HG03520 (cell line): ENCODE data around the gene P2RX7.
"Not testable (repeated sequence)": the region's sequence is repeated elsewhere in the genome, so short reads cannot be mapped to it uniquely, and the experiment has no call there.

Experiments
- ATAC-seq: cut with Tn5 transposase; IDR thresholded peaks from one replicate; pipeline ENCODE4 v1.9.1; 2021; ENCODE audit warnings: mild to moderate bottlenecking, moderate library complexity; ENCODE audit not compliant: unreplicated experiment

Gene P2RX7

DNA sequence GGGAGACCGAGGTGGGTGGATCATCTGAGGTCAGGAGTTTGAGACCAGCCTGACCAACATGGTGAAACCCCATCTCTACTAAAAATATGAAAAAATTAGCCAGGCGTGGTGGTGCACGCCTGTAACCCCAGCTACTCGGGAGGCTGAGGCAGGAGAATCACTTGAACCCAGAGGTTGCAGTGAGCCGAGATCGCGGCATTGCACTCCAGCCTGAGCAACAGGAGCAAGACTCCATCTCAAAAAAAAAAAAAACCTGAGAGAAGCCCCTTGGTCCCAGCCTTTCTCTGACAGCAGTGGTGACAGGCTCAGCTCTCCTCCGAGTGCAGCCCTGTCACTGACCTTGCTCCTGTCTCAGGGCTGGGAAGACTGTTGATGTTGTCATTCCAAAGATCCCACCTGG lies 94.2 kb downstream of the P2RX7 start:
- not testable (repeated sequence) for ATAC-seq

DNA sequence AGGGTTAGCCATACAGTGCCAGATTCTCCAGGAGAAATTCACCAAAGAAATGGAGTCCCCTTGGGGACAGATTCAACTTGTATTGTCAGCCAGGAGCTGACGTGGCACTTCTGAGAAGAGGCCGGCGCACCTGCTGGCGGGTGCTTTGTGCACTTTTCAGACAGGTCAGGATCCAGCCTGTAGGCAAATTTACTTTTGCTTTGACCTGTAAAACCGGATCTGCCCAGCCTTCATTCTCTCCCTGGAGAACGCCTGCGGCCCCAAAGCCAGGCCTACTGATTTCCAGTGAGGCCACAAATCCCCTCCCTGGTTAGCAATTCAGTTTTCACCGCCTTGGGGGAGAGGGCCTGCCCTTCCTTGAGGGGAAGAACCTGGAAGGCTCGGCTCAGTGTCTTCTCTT lies 94.6 kb downstream of the P2RX7 start:
- no peak for ATAC-seq

DNA sequence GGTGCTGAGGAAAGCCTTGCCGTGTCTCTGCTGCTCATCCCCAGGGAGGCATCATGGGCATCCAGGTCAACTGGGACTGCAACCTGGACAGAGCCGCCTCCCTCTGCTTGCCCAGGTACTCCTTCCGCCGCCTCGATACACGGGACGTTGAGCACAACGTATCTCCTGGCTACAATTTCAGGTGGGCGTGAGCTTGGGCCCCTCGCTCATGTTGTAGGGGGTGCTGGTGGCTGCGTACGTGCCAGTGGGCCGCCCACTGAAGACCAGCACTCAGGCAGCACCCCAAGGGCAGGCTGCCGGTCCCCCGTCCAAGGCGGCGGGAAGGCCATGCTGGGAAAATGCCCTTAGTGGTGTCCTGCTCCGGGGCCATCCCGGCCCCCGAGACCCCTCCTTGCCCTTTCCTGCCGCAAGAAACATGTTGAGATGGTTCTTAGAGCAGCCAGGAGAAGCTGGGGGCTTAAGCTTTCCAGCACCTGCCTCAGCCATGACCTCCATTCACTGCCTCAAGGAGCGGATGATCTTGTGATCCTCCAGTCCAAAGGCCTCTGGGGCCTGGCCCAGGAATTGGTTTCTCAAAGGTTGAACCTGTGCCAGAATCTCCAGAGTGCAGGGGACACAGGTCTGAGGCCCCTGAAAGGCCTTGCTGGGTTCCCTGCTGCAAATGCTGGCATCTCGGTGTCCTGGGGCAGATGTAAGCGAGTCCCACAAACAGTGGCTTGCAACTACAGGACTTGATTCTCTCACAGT lies 96.4 kb downstream of the P2RX7 start:
- no peak for ATAC-seq

DNA sequence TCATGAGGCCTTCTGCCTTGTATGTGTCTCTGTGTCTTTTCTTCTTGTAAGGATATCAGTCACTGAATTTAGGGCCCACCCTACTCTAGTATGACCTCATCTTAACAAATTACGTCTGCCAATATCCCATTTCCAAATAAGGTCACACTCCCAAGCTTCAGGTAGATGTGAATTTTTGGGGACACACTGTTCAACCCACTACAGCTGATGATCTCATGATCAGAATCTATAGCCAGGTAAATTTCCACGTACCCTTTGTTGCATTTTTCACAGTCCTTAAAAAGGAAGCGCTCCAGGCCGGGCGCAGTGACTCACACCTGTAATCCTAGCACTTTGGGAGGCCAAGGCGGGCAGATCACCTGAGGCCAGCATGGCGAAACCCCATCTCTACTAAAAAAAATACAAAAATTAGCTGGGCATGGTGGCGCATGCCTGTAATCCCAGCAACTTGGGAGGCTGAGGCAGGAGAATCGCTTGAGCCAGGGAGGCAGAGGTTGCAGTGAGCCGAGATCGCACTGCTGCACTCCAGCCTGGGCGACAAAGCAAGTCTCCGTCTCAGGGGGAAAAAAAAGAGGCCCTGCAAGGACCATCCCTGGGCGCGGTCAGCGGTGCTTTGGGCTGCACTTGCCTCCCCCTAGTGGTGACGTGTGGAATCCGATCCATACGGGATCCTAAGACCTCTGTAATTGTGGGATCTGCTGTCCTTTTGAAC lies 97.3 kb downstream of the P2RX7 start:
- ATAC-seq, result not testable (repeated sequence)

- ATAC-seq, result no peak
Observed at GRCh38 chr12:121230538-121230907, 97.8 kb downstream of the P2RX7 start.

- no peak for ATAC-seq
Observed at GRCh38 chr12:121232163-121232562, 99.5 kb downstream of the P2RX7 start.

DNA sequence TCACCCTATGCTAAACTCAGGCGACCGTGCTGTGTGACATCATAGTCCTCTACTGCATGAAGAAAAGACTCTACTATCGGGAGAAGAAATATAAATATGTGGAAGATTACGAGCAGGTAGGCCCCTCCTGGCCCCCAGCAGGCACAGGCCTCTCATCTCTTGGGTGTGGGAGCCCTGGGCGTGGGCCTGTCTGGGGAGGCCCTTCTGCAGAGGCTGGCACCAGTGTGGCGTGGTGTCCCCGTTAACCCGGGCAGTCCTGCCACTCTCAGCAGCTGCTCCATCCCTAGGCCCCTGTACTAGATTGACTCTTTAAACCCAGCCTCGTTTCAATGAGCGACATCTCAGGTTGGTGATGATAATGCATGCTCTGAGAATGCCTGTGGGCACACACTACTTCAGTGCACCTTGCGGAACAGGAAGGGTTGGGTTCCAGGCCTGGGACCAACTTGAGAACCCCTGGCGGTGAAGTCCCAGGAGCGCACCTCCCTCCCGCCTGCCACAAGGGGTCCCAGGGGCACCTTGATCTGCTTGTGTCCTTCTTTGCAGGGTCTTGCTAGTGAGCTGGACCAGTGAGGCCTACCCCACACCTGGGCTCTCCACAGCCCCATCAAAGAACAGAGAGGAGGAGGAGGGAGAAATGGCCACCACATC lies 100.4 kb downstream of the P2RX7 start:
- ATAC-seq, result no peak

DNA sequence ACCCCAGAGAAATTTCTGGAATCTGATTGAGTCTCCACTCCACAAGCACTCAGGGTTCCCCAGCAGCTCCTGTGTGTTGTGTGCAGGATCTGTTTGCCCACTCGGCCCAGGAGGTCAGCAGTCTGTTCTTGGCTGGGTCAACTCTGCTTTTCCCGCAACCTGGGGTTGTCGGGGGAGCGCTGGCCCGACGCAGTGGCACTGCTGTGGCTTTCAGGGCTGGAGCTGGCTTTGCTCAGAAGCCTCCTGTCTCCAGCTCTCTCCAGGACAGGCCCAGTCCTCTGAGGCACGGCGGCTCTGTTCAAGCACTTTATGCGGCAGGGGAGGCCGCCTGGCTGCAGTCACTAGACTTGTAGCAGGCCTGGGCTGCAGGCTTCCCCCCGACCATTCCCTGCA lies 100.9 kb downstream of the P2RX7 start:
- ATAC-seq, result no peak

GRCh38 chr12:121236776-121237175 lies 104.1 kb downstream of the P2RX7 start:
- no peak for ATAC-seq

- no peak for ATAC-seq
Observed at GRCh38 chr12:121237415-121237814, 104.7 kb downstream of the P2RX7 start.
